Measurements from ENCODE around the gene GZMM. TPM values are rescaled to one million over a fixed set of nuclear protein-coding genes. Genes with fewer than 3 reads are reported as not detected.

GZMM gene
- total RNA-seq, 1 donor from 2014 or later = 0.34 TPM

- H3K4me3 Mint-ChIP-seq = no peak overlapping the region
- H3K27ac Mint-ChIP-seq = no peak overlapping the region
Observed at GRCh38 chr19:575527-576506, 32.0 kb downstream of the GZMM start.

DNA sequence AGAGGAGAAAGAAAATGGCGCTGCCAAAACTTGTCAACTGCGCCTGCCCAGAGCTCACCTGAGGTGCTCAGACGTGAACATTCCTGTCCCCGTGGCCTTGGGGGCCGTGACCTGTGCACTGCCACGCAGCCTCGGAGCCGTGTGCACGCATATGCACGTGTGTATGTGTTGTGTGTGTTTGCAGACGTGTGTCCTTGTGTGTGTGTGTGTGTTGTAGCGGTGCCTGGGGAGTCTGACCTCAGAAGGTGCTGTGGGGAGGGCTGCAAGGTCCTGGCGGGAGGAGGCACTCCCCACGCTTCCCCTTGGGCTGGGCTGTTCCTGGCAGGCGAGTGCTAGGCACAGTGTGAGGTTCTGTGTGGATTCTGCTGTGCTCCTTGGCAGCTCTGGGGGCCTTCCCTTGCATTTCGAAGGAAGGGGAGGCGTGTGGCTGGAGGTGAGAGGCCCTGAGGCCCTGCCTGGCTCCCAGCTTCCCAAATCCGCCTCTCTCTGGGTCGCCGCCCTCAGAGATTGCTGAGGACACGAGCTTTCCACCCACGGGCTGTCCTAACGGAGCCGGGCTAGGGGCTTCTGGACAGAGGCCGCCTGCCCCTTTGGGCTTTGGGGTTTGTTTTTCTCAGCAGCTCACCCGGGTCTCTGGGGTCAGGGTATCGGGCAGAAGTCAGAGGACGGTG lies 33.0 kb downstream of the GZMM start:
- no peaks in the 10 kb centered on the region for H3K36me3 Mint-ChIP-seq
- no peak overlapping the region for H3K27ac Mint-ChIP-seq
- peaks cover 3% of the 10 kb centered on the region for H3K27me3 Mint-ChIP-seq
- TF ChIP-seq, protein P1, sequence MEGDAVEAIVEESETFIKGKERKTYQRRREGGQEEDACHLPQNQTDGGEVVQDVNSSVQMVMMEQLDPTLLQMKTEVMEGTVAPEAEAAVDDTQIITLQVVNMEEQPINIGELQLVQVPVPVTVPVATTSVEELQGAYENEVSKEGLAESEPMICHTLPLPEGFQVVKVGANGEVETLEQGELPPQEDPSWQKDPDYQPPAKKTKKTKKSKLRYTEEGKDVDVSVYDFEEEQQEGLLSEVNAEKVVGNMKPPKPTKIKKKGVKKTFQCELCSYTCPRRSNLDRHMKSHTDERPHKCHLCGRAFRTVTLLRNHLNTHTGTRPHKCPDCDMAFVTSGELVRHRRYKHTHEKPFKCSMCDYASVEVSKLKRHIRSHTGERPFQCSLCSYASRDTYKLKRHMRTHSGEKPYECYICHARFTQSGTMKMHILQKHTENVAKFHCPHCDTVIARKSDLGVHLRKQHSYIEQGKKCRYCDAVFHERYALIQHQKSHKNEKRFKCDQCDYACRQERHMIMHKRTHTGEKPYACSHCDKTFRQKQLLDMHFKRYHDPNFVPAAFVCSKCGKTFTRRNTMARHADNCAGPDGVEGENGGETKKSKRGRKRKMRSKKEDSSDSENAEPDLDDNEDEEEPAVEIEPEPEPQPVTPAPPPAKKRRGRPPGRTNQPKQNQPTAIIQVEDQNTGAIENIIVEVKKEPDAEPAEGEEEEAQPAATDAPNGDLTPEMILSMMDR (conservative IDR thresholded peaks at IDR 0.05) = no peak
- no peak overlapping the region for H3K4me3 Mint-ChIP-seq
- DNase-seq (ENCODE audit: extremely low spot score, unreplicated experiment) = no peak
- H3K9me3 Mint-ChIP-seq = no peaks in the 10 kb centered on the region
- H3K4me1 Mint-ChIP-seq (ENCODE audit: unreplicated experiment) = peaks cover 16% of the 10 kb centered on the region

More at GRCh38 chr19:575527-576506, 32.0 kb downstream of the GZMM start:
- no peak for DNase-seq (ENCODE audit: extremely low spot score, unreplicated experiment)
- peaks cover 3% of the 10 kb centered on the region for H3K36me3 Mint-ChIP-seq
- no peaks in the 10 kb centered on the region for H3K9me3 Mint-ChIP-seq
- peaks cover 6% of the 10 kb centered on the region for H3K27me3 Mint-ChIP-seq
- H3K4me1 Mint-ChIP-seq (ENCODE audit: unreplicated experiment) = peaks cover 25% of the 10 kb centered on the region
- TF ChIP-seq, protein P1 (conservative IDR thresholded peaks at IDR 0.05) = no peak

- Mint-ChIP-seq H3K4me1 (ENCODE audit: unreplicated experiment) (peaks cover 12% of the 10 kb centered on the region), H3K27ac (no peak overlapping the region), H3K27me3 (no peaks in the 10 kb centered on the region), H3K9me3 (no peaks in the 10 kb centered on the region), H3K4me3 (no peak overlapping the region), H3K36me3 (no peaks in the 10 kb centered on the region)
- no peak for DNase-seq (ENCODE audit: extremely low spot score, unreplicated experiment)
- TF ChIP-seq, protein P1 (conservative IDR thresholded peaks at IDR 0.05) = no peak
Observed at GRCh38 chr19:577439-578392, 33.9 kb downstream of the GZMM start.

GRCh38 chr19:579111-579841 lies 35.4 kb downstream of the GZMM start:
- Mint-ChIP-seq H3K9me3 (no peaks in the 10 kb centered on the region), H3K4me3 (no peak overlapping the region), H3K27me3 (no peaks in the 10 kb centered on the region), H3K36me3 (no peaks in the 10 kb centered on the region), H3K4me1 (ENCODE audit: unreplicated experiment) (peaks cover 8% of the 10 kb centered on the region), H3K27ac (no peak overlapping the region)
- TF ChIP-seq, protein P1 (conservative IDR thresholded peaks at IDR 0.05) = no peak
- no peak for DNase-seq (ENCODE audit: extremely low spot score, unreplicated experiment)

GRCh38 chr19:579842-580155 lies 35.9 kb downstream of the GZMM start:
- no peak overlapping the region for H3K27ac Mint-ChIP-seq
- TF ChIP-seq, protein P1 (conservative IDR thresholded peaks at IDR 0.05) = no peak
- no peaks in the 10 kb centered on the region for H3K27me3 Mint-ChIP-seq
- peaks cover 4% of the 10 kb centered on the region for H3K4me1 Mint-ChIP-seq (ENCODE audit: unreplicated experiment)
- H3K9me3 Mint-ChIP-seq = no peaks in the 10 kb centered on the region
- DNase-seq (ENCODE audit: extremely low spot score, unreplicated experiment) = no peak
- no peak overlapping the region for H3K4me3 Mint-ChIP-seq
- no peaks in the 10 kb centered on the region for H3K36me3 Mint-ChIP-seq
